EL (cell line): ENCODE data around the gene KCNJ5.

Source experiments
- DNase-seq: peaks from one replicate; pipeline ENCODE4 v3.0.0-alpha.2; 2016

Gene KCNJ5

GRCh38 chr11:128890543-128891368 lies at the start of gene KCNJ5:
TSS of gene KCNJ5 (plus strand) at chr11:128891356. CDS start at chr11:128911274, 19,918 bp downstream.
- peak; percentile 46 for DNase-seq

GRCh38 chr11:128841461-128842072 lies 49.6 kb upstream of the KCNJ5 start:
- DNase-seq, result no peak

- no peak for DNase-seq
Observed at GRCh38 chr11:128843198-128843785, 47.9 kb upstream of the KCNJ5 start.

- DNase-seq, result no peak
Observed at GRCh38 chr11:128845334-128845780, 45.8 kb upstream of the KCNJ5 start.

GRCh38 chr11:128846985-128847384 lies 44.2 kb upstream of the KCNJ5 start:
- no peak for DNase-seq

GRCh38 chr11:128848815-128849455 lies 42.2 kb upstream of the KCNJ5 start:
- peak; percentile 38 for DNase-seq

- no peak for DNase-seq
Observed at GRCh38 chr11:128852327-128853023, 38.7 kb upstream of the KCNJ5 start.

GRCh38 chr11:128853559-128853958 lies 37.6 kb upstream of the KCNJ5 start:
- DNase-seq, result no peak

- DNase-seq, result no peak
Observed at GRCh38 chr11:128854841-128855240, 36.3 kb upstream of the KCNJ5 start.

- no peak for DNase-seq
Observed at GRCh38 chr11:128856241-128856640, 34.9 kb upstream of the KCNJ5 start.

GRCh38 chr11:128857341-128857740 lies 33.8 kb upstream of the KCNJ5 start:
- no peak for DNase-seq

- no peak for DNase-seq
Observed at GRCh38 chr11:128859563-128860441, 31.4 kb upstream of the KCNJ5 start.

- peak; percentile 97 for DNase-seq
Observed at GRCh38 chr11:128860571-128861361, 30.4 kb upstream of the KCNJ5 start.

- DNase-seq, result peak; percentile 11
Observed at GRCh38 chr11:128862406-128862805, 28.8 kb upstream of the KCNJ5 start.

- DNase-seq, result peak; percentile 86
Observed at GRCh38 chr11:128862908-128863660, 28.1 kb upstream of the KCNJ5 start.

GRCh38 chr11:128865490-128865889 lies 25.7 kb upstream of the KCNJ5 start:
- DNase-seq, result peak; percentile 44

GRCh38 chr11:128867277-128867676 lies 23.9 kb upstream of the KCNJ5 start, which contains the start of gene KCNJ1:
TSS of gene KCNJ1 (minus strand) at chr11:128867296. CDS start at chr11:128840243, 27,053 bp downstream.
- no peak for DNase-seq

GRCh38 chr11:128868841-128869671 lies 22.1 kb upstream of the KCNJ5 start:
- no peak for DNase-seq

- no peak for DNase-seq
Observed at GRCh38 chr11:128871168-128871610, 20.0 kb upstream of the KCNJ5 start.
